Measurements from ENCODE around the gene SPIRE1.

DNA sequence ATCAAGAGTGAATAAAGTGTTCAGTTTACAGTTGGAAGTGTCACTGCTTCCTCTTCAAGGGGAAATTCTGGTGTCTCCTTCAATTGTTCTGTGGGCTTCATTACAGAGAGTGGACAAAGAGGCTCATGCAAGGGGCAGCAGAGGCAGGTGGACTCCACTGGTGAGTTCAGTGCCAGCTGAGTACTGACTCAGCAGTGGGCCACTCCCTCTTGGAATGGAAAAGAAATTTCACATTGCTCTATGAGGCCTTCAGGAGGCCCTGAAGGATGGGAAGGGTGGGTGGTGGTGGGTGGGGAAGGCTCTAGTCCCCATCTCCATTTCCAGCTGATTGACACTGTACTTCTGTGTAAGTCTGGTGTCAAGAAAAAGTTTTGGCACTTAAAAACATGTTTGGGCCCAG is 183.8 kb downstream of the SPIRE1 start:
- TF ChIP-seq POLR2AphosphoS5 (IDR thresholded peaks at IDR 0.05) (no peak), POLR2A (IDR thresholded peaks at IDR 0.05) (no peak)
- TF ChIP-seq, protein P1, sequence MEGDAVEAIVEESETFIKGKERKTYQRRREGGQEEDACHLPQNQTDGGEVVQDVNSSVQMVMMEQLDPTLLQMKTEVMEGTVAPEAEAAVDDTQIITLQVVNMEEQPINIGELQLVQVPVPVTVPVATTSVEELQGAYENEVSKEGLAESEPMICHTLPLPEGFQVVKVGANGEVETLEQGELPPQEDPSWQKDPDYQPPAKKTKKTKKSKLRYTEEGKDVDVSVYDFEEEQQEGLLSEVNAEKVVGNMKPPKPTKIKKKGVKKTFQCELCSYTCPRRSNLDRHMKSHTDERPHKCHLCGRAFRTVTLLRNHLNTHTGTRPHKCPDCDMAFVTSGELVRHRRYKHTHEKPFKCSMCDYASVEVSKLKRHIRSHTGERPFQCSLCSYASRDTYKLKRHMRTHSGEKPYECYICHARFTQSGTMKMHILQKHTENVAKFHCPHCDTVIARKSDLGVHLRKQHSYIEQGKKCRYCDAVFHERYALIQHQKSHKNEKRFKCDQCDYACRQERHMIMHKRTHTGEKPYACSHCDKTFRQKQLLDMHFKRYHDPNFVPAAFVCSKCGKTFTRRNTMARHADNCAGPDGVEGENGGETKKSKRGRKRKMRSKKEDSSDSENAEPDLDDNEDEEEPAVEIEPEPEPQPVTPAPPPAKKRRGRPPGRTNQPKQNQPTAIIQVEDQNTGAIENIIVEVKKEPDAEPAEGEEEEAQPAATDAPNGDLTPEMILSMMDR (IDR thresholded peaks at IDR 0.05), result no peak
